AG10803 (cell line): ENCODE measurements around the gene IGSF1.
A peak's percentile ranks its signal among the peaks of the same experiment; 100 is the strongest.

Source experiments
- DNase-seq: peaks from one replicate; pipeline ENCODE4 v3.0.0; 2010; ENCODE audit warnings: low read depth
- H3K4me3 ChIP-seq: 2 replicates; pipeline ENCODE4 v1.5.1; 2011; ENCODE audit warnings: mild to moderate bottlenecking, low read length, control low read depth
- CTCF ChIP-seq: conservative IDR thresholded peaks from 2 replicates; pipeline ENCODE4 v1.5.1; 2011; ENCODE audit warnings: mild to moderate bottlenecking, low read length, control low read depth, inconsistent platforms

The IGSF1 gene

GRCh38 chrX:131288738-131289511 lies at the start of gene IGSF1:
Gene IGSF1, minus strand, starts transcription at chrX:131289306. Its CDS starts 2,632 bp downstream, at chrX:131286674.
- no peak within 1 kb of the TSS for H3K4me3 ChIP-seq
- no peak for TF ChIP-seq CTCF
- DNase-seq = peak; percentile 3

GRCh38 chrX:131332331-131332730 lies 43.2 kb upstream of the IGSF1 start:
- no peak overlapping the region for H3K4me3 ChIP-seq
- DNase-seq = no peak
- no peak for TF ChIP-seq CTCF

- no peak for TF ChIP-seq CTCF
- H3K4me3 ChIP-seq = no peak overlapping the region
- no peak for DNase-seq
Observed at GRCh38 chrX:131331152-131331551, 42.0 kb upstream of the IGSF1 start.

GRCh38 chrX:131330735-131331134 lies 41.6 kb upstream of the IGSF1 start:
- no peak for DNase-seq
- TF ChIP-seq CTCF = no peak
- no peak overlapping the region for H3K4me3 ChIP-seq

- DNase-seq = no peak
- no peak for TF ChIP-seq CTCF
- no peak overlapping the region for H3K4me3 ChIP-seq
Observed at GRCh38 chrX:131322651-131323050, 33.5 kb upstream of the IGSF1 start.

- TF ChIP-seq CTCF = no peak
- DNase-seq = no peak
- H3K4me3 ChIP-seq = no peak overlapping the region
Observed at GRCh38 chrX:131317326-131317725, 28.2 kb upstream of the IGSF1 start.

- TF ChIP-seq CTCF = no peak
- no peak overlapping the region for H3K4me3 ChIP-seq
- DNase-seq = no peak
Observed at GRCh38 chrX:131316260-131316659, 27.2 kb upstream of the IGSF1 start.
